ENCODE results near the gene ANTXR1.

DNA sequence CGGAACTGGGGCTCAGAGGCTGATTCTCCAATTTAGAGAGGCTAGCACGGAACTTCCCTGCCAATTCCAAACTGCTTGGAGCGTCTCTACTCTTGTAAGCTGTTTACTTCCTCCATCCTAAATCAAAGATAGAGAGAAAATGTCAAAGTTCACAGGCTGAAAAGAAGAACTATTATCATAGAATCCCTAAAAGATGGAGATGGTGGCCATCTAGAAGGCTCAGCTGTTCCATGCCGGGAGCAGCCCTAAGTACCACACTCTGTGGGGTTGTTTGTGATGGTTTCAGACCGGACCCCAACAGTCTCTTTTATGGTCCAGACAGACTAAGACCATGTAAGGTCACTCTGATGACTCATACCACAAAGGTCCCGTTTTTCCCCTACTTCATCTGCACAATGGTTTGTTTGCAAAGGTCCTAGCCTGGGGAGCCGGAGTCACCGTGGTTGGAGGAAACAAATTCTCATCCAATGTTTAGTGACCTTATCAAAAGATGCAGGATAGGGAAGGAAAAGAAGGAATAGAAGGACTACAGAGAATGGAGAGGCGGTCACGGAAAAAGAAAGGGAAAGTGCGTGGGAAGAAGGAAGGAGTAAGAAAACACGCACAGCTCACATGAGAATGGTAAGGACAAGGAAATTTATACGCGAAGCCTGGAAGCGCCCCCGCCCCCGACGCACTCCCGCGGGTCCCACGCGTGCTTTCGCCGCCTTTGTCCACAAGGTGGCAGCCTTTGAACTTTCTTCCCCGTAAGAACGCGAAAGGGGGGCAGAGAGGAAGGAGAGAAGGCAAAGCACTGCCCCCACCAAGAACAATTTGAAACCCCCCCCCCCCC, 453 bp upstream of the ANTXR1 start:
- TF ChIP-seq EP300 (IDR thresholded peaks at IDR 0.05) (no peak), CTCF (IDR thresholded peaks at IDR 0.05) (peak; percentile 62 to 79 (median 70))
